C4-2B (cell line): ENCODE results near the gene DPP7.

Source experiments
- CTCF ChIP-seq: fragments of 450-650 bp; conservative IDR thresholded peaks from 2 replicates; pipeline ENCODE4 v1.5.1; 2017; ENCODE audit warnings: mild to moderate bottlenecking
- ZFX ChIP-seq: fragments of 450-650 bp; IDR thresholded peaks from 2 replicates; pipeline ENCODE4 v1.6.1; 2017

DNA sequence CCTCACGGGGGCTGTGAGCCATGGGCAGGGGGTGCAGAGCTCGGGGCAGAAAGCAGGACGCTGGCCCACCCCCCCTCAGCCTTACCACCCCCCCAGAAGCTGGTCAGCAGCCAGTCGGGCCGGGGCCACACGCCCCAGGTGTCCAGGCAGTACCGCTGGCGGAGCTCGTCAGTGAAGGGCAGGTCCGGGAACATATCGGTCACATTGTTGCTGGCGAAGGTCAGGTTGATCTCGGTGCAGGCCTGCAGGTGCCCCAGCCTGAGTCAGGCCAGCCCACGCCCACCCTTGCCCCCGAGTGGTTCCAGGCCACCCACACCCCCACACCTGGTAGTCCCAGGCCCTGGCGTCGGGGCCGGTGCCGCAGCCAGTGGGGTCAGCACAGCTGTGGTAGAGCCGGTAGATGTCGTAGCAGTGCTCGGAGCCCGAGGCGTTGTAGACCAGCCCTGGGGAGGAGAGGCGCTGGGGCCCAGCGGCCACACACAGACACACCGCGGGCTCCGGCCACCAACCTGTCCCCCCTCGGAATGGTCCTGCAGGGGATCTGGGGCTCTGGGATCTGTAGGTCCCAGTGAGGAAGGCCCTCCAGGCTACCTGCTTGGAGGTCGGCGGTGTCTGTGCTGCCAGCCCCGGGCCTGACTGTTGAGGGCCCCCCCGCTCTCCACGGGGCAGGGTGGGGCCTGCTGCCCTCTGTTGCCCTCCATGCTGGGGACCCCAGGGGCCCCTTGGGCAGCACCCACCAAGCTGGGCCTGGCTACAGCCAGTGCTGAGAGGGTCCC lies 2.6 kb downstream of the DPP7 start:
- TF ChIP-seq CTCF (no peak), ZFX (no peak)
